Neural crest cell (in vitro differentiated cells): ENCODE measurements around the gene FRMD4A. TPM values are rescaled to one million over a fixed set of nuclear protein-coding genes. Genes with fewer than 3 reads are reported as not detected.

Experiments used
- DNase-seq: peaks from one replicate; pipeline ENCODE4 v3.0.0; 2021; ENCODE audit warnings: low read depth, mixed read lengths, low spot score
- H3K27ac Mint-ChIP-seq: one replicate; pipeline ENCODE4 v1.8.0; 2021; ENCODE audit warnings: mild to moderate bottlenecking, mixed read lengths; ENCODE audit not compliant: unreplicated experiment
- H3K27me3 Mint-ChIP-seq: 2 replicates; pipeline ENCODE4 v1.8.0; 2021; ENCODE audit warnings: low read depth, mild to moderate bottlenecking, mixed read lengths
- H3K36me3 Mint-ChIP-seq: 2 replicates; pipeline ENCODE4 v1.8.0; 2021; ENCODE audit warnings: low read depth, mild to moderate bottlenecking, mixed read lengths
- H3K4me1 Mint-ChIP-seq: 2 replicates; pipeline ENCODE4 v1.8.0; 2021; ENCODE audit warnings: mixed read lengths
- H3K4me3 Mint-ChIP-seq: one replicate; pipeline ENCODE4 v1.8.0; 2021; ENCODE audit warnings: mild to moderate bottlenecking, mixed read lengths
- H3K9me3 Mint-ChIP-seq: 2 replicates; pipeline ENCODE4 v1.8.0; 2021; ENCODE audit warnings: mixed read lengths
- total RNA-seq: library from RNA; stranded (reverse); gene quantifications from 2 replicates; pipeline ENCODE4 v1.2.1, GENCODE V29; 2021
- TF ChIP-seq, protein P1 (sequence below): fragments of 200-600 bp; sonication (generic); conservative IDR thresholded peaks from 2 replicates; pipeline ENCODE4 v1.5.0; 2021; ENCODE audit warnings: antibody characterized with exemption, mild to moderate bottlenecking

The FRMD4A gene
- total RNA-seq, 1 donor from 2014 or later = 65.3 TPM

DNA sequence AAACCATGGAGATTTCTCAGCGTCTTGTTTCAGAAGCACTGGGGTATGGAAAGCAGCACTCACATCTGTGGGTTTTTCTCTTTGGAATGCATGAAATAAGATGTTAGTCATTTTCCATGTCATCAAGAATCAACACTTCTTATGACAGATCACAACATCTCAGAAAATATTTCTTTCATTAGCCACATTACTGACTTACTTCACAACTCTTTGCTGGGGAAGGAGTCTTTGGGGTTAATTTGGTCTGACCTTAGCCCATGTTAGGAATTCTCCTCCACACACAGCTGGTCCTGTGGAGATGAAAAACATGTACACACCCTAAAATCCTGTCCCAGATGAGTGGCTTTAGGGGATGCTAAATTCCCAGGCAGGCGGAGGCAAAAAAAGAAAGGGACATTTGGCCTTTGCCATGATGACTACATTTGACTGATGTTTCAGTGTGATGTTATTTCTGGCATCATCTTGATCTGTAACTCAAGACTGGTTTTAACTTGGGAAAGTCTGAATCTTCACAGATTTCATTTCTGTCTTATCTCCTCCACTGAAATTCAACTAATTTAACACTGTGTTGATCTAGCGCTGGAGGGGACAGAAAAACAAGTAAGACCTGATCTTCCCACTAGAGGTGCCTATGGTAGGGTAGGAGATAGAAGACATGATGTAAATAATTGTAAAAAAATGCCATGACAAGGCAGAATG lies 380.7 kb downstream of the FRMD4A start:
- Mint-ChIP-seq H3K27ac (peak overlapping the region; percentile 60), H3K27me3 (no peaks in the 10 kb centered on the region), H3K9me3 (peaks cover 5% of the 10 kb centered on the region), H3K36me3 (peaks cover 12% of the 10 kb centered on the region), H3K4me1 (peaks cover 38% of the 10 kb centered on the region), H3K4me3 (no peak overlapping the region)
- TF ChIP-seq, protein P1, sequence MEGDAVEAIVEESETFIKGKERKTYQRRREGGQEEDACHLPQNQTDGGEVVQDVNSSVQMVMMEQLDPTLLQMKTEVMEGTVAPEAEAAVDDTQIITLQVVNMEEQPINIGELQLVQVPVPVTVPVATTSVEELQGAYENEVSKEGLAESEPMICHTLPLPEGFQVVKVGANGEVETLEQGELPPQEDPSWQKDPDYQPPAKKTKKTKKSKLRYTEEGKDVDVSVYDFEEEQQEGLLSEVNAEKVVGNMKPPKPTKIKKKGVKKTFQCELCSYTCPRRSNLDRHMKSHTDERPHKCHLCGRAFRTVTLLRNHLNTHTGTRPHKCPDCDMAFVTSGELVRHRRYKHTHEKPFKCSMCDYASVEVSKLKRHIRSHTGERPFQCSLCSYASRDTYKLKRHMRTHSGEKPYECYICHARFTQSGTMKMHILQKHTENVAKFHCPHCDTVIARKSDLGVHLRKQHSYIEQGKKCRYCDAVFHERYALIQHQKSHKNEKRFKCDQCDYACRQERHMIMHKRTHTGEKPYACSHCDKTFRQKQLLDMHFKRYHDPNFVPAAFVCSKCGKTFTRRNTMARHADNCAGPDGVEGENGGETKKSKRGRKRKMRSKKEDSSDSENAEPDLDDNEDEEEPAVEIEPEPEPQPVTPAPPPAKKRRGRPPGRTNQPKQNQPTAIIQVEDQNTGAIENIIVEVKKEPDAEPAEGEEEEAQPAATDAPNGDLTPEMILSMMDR = no peak
- no peak for DNase-seq

DNA sequence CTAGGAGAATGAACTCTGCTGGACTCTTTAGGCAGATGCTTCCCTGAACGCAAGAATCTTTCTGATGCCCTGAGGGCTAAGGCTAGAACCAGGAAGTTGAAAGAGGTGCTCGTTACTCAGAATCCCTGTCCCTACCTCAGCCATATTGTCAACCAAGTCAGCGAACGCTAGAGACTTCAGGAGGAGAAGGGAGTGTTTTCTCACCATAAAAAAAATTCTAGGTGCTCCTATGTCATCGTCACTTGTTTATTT lies 384.6 kb downstream of the FRMD4A start:
- TF ChIP-seq, protein P1 = no peak
- peak overlapping the region; percentile 95 for H3K27ac Mint-ChIP-seq
- H3K36me3 Mint-ChIP-seq = peaks cover 13% of the 10 kb centered on the region
- no peak for DNase-seq
- no peaks in the 10 kb centered on the region for H3K27me3 Mint-ChIP-seq
- H3K4me1 Mint-ChIP-seq = peaks cover 46% of the 10 kb centered on the region
- peaks cover under 1% of the 10 kb centered on the region for H3K9me3 Mint-ChIP-seq
- H3K4me3 Mint-ChIP-seq = peak overlapping the region; percentile 13

DNA sequence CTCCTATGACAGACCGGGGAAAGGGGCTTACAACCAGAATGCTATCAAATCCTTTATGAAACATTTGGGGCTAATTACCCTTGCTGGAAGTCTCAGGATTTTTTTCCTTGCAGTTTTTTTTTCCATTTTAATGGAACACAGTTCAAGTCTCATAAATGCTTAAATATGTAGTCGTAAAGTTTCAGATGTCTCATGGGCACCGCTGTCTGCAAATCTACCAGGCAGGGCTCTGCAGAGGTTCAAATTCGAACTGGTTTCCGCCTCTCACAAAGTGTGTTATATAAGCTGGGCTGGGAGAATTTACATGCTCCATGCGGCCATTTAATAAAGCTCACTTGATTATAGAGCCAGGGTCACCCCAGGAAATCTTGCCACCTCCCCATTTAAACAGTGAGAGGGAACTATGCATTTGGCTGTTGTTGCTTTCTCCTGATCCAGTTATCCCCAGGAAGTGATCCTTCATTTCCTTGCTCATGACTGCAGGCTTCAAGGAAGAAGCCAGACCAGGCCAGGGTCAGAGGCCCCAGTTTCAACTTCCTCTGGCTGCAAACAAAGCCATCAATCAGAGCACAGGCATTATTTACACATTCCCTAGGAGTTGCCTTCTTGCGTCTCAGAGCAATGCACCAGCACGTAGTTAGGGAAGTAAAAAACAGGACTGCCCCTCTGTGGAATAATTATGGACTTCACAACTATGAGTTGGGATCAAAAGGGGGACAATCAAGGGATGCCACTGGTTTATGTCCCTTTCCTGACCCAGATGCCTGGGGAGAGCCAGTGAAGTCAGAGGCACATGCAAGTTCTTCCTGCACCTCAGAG lies 385.1 kb downstream of the FRMD4A start:
- TF ChIP-seq, protein P1 = no peak
- Mint-ChIP-seq H3K4me1 (peaks cover 42% of the 10 kb centered on the region), H3K36me3 (peaks cover 9% of the 10 kb centered on the region), H3K27me3 (no peaks in the 10 kb centered on the region), H3K4me3 (peak overlapping the region; percentile 13), H3K27ac (peak overlapping the region; percentile 95), H3K9me3 (peaks cover 2% of the 10 kb centered on the region)
- DNase-seq = peak; percentile 17

DNA sequence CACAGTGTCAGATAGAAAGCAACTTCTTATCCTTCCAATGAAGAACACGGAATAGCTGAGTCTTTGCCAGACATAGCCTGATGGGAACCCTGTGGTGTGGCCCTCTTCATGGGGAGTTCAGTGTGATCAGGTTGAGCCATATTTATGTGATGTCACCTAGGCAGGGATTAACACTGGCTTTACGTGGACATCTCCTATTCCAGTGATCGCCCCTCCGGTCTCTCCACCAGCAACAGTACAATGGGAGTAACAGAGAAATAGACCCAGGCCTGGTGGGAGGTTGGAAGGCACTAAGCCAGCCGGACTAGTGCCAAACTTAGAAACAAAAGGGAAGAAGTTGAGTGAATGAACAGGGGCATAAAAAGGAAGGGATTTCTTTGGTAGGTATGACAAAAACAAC lies 385.9 kb downstream of the FRMD4A start:
- TF ChIP-seq, protein P1 = no peak
- peaks cover 34% of the 10 kb centered on the region for H3K4me1 Mint-ChIP-seq
- no peak overlapping the region for H3K27ac Mint-ChIP-seq
- peaks cover 2% of the 10 kb centered on the region for H3K9me3 Mint-ChIP-seq
- no peak for DNase-seq
- no peak overlapping the region for H3K4me3 Mint-ChIP-seq
- no peaks in the 10 kb centered on the region for H3K27me3 Mint-ChIP-seq
- H3K36me3 Mint-ChIP-seq = peaks cover 9% of the 10 kb centered on the region

DNA sequence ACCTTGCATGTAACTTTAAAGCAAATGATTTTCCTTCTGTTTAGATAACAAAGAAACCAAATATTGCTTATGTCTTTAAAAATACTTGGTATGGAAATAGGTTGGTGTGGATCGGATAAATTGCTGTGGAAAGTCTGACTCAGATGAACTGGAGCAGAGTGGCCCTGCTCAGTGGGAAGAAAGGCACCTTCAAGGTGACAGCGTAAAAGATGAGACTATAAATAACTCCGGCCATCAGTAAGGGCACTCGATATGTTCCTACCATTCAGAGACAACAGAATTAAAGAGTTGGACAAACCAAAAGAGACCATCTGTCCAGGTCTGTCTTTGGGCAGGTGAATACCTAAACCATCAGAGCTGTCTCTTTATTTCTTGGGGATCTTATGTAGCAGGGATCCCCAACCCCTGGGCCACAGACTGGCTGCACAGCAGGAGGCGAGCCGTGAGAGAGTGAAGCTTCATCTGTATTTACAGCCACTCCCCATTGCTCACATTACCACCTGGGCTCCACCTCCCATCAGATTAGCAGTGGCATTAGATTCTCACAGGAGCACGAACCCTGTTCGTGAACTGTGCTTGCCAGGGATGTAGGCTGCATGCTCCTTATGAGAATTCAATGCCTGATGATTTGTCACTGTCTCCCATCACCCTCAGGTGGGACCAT lies 386.9 kb downstream of the FRMD4A start:
- no peak for DNase-seq
- H3K4me1 Mint-ChIP-seq = peaks cover 32% of the 10 kb centered on the region
- peaks cover 9% of the 10 kb centered on the region for H3K36me3 Mint-ChIP-seq
- H3K4me3 Mint-ChIP-seq = no peak overlapping the region
- no peak overlapping the region for H3K27ac Mint-ChIP-seq
- no peaks in the 10 kb centered on the region for H3K27me3 Mint-ChIP-seq
- TF ChIP-seq, protein P1 = no peak
- H3K9me3 Mint-ChIP-seq = peaks cover 2% of the 10 kb centered on the region
